Mesothelial cell of epicardium (in vitro differentiated cells): ENCODE measurements around the gene PLEKHM1. TPM values are rescaled to one million over a fixed set of nuclear protein-coding genes. Genes with fewer than 3 reads are reported as not detected.

Experiments used
- DNase-seq, 2 experiments: peaks; one replicate each; pipeline ENCODE4 v3.0.0; 2021; ENCODE audit warnings: low spot score in 2 of 2; ENCODE audit not compliant: unreplicated experiment in 2 of 2
- H3K27ac Mint-ChIP-seq: 2 replicates; pipeline ENCODE4 v1.8.0; 2021; ENCODE audit warnings: mixed read lengths
- H3K27me3 Mint-ChIP-seq: 2 replicates; pipeline ENCODE4 v1.8.0; 2021; ENCODE audit warnings: low read depth, mixed read lengths
- H3K36me3 Mint-ChIP-seq: 2 replicates; pipeline ENCODE4 v1.8.0; 2021; ENCODE audit warnings: mixed read lengths
- H3K4me1 Mint-ChIP-seq: 2 replicates; pipeline ENCODE4 v1.8.0; 2021; ENCODE audit warnings: mixed read lengths
- H3K4me3 Mint-ChIP-seq: 2 replicates; pipeline ENCODE4 v1.8.0; 2021; ENCODE audit warnings: mild to moderate bottlenecking, moderate library complexity, mixed read lengths
- H3K9me3 Mint-ChIP-seq: 2 replicates; pipeline ENCODE4 v1.8.0; 2021; ENCODE audit warnings: mixed read lengths
- CTCF ChIP-seq: fragments of 200-600 bp; sonication (generic); IDR thresholded peaks from one replicate; pipeline ENCODE4 v1.5.0; 2021; ENCODE audit warnings: antibody characterized with exemption; ENCODE audit not compliant: unreplicated experiment
- total RNA-seq: library from RNA; stranded (reverse); gene quantifications from 3 replicates; pipeline ENCODE4 v1.2.1, GENCODE V29; 2021

Gene PLEKHM1
- total RNA-seq, 1 donor from 2014 or later = 33.2 TPM

- peak overlapping the region; percentile 67 for H3K4me3 Mint-ChIP-seq
- H3K36me3 Mint-ChIP-seq = peaks cover 4% of the 10 kb centered on the region
- H3K9me3 Mint-ChIP-seq = no peaks in the 10 kb centered on the region
- no peak for DNase-seq
- H3K4me1 Mint-ChIP-seq = peaks cover 37% of the 10 kb centered on the region
- TF ChIP-seq CTCF = no peak
- no peak overlapping the region for H3K27ac Mint-ChIP-seq
- peaks cover 46% of the 10 kb centered on the region for H3K27me3 Mint-ChIP-seq
Measured at GRCh38 chr17:45425984-45426413, 64.5 kb downstream of the PLEKHM1 start.

GRCh38 chr17:45425125-45425983 lies 65.2 kb downstream of the PLEKHM1 start:
- peaks cover 40% of the 10 kb centered on the region for H3K27me3 Mint-ChIP-seq
- peaks cover 32% of the 10 kb centered on the region for H3K4me1 Mint-ChIP-seq
- H3K36me3 Mint-ChIP-seq = peaks cover 4% of the 10 kb centered on the region
- TF ChIP-seq CTCF = no peak
- peak overlapping the region; percentile 83 for H3K27ac Mint-ChIP-seq
- H3K9me3 Mint-ChIP-seq = no peaks in the 10 kb centered on the region
- DNase-seq = peak; percentile 47 to 76
- peak overlapping the region; percentile 67 for H3K4me3 Mint-ChIP-seq

GRCh38 chr17:45424769-45425124 lies 65.8 kb downstream of the PLEKHM1 start:
- Mint-ChIP-seq H3K27ac (peak overlapping the region; percentile 71), H3K36me3 (peaks cover 4% of the 10 kb centered on the region), H3K4me3 (peak overlapping the region; percentile 67), H3K27me3 (peaks cover 36% of the 10 kb centered on the region), H3K4me1 (peaks cover 31% of the 10 kb centered on the region), H3K9me3 (no peaks in the 10 kb centered on the region)
- no peak for DNase-seq
- TF ChIP-seq CTCF = no peak

GRCh38 chr17:45423975-45424335 lies 66.6 kb downstream of the PLEKHM1 start:
- peaks cover 28% of the 10 kb centered on the region for H3K4me1 Mint-ChIP-seq
- peaks cover 4% of the 10 kb centered on the region for H3K36me3 Mint-ChIP-seq
- TF ChIP-seq CTCF = no peak
- H3K4me3 Mint-ChIP-seq = no peak overlapping the region
- H3K27me3 Mint-ChIP-seq = peaks cover 29% of the 10 kb centered on the region
- no peak overlapping the region for H3K27ac Mint-ChIP-seq
- no peak for DNase-seq
- no peaks in the 10 kb centered on the region for H3K9me3 Mint-ChIP-seq

- H3K9me3 Mint-ChIP-seq = no peaks in the 10 kb centered on the region
- peaks cover 24% of the 10 kb centered on the region for H3K4me1 Mint-ChIP-seq
- H3K4me3 Mint-ChIP-seq = no peak overlapping the region
- TF ChIP-seq CTCF = no peak
- no peak for DNase-seq
- H3K36me3 Mint-ChIP-seq = peaks cover 4% of the 10 kb centered on the region
- peaks cover 24% of the 10 kb centered on the region for H3K27me3 Mint-ChIP-seq
- no peak overlapping the region for H3K27ac Mint-ChIP-seq
Measured at GRCh38 chr17:45423304-45423974, 67.1 kb downstream of the PLEKHM1 start.
